ENCODE measurements around the gene TAOK3. TPM values are rescaled to one million over a fixed set of nuclear protein-coding genes. Genes with fewer than 3 reads are reported as not detected.

Gene TAOK3
- total and polyA plus RNA-seq, 2 donors (not counting 3 experiments of a cell fraction or from before 2014, with no cell fraction given) = 11.3 to 23.1 TPM

DNA sequence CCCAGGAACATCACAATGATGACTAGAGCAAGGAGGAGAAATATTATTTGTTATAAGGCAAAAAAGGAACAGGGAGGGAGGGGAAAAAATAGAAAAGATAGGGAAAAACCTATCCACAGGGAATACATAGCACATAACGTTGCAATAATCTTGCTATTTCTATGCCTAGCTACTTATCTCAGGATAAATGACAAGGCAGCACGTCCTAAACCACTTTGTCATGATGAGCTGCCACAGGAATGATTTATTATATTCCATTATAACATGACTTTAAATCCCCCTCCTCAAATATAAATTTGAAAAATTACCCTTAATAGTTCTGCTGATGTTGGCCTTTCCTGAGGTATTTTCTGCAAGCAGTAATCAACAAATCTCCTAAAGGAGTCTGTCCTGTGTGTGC is 160.1 kb downstream of the TAOK3 start:
- Histone ChIP-seq H3K9ac (replicated peaks; ENCODE audit: extremely low read depth, insufficient read depth, low read length) (no peak overlapping the region), H2AFZ (ENCODE audit: low read depth, low read length) (no peak overlapping the region), H3K36me3 (ENCODE audit: control insufficient read depth in 2 of 2, extremely low read depth in 1 of 2, insufficient read depth in 2 of 2, low read length in 2 of 2) (no peaks in the 10 kb centered on the region), H3K4me3 (replicated peaks in 1 of 3; ENCODE audit: insufficient read depth in 1 of 3, low read depth in 1 of 3, low read length in 3 of 3) (no peak overlapping the region), H3K9me3 (replicated peaks; ENCODE audit: control insufficient read depth, insufficient read depth, low read length) (no peaks in the 10 kb centered on the region), H3K4me1 (ENCODE audit: control insufficient read depth, extremely low read depth, insufficient read depth, low read length) (no peaks in the 10 kb centered on the region), H3K79me2 (ENCODE audit: control insufficient read depth, insufficient read depth, low read length) (no peaks in the 10 kb centered on the region), H4K20me1 (replicated peaks; ENCODE audit: control insufficient read depth, extremely low read depth, insufficient read depth, low read length) (no peaks in the 10 kb centered on the region), H3K27me3 (ENCODE audit: control insufficient read depth in 2 of 2, insufficient read depth in 2 of 2, low read length in 2 of 2) (no peaks in the 10 kb centered on the region), H3K4me2 (ENCODE audit: insufficient read depth, low read length) (no peak overlapping the region), H3K27ac (ENCODE audit: insufficient read depth, low read depth, low read length) (no peak overlapping the region), H3K9me1 (replicated peaks; ENCODE audit: control insufficient read depth, extremely low read depth, insufficient read depth, low read length) (no peaks in the 10 kb centered on the region)
- no peak for FAIRE-seq
- BruUV-seq (replicated peaks) = no TSS peak
- CTCF ChIA-PET = no interaction called here
- TF ChIP-seq MYC (IDR thresholded peaks at IDR 0.05; ENCODE audit: low read depth, low read length) = no peak
- no peak for TF ChIP-seq CTCF (IDR thresholded peaks at IDR 0.05; ENCODE audit: extremely low read depth in 1 of 2, insufficient read depth in 1 of 2, low read depth in 1 of 2, low read length in 2 of 2)
- no peak for TF ChIP-seq POLR2AphosphoS5 (IDR thresholded peaks at IDR 0.05; ENCODE audit: insufficient read depth, low read depth, low read length)
- TF ChIP-seq FOS (IDR thresholded peaks at IDR 0.05; ENCODE audit: borderline replicate concordance, insufficient read depth, low read length) = no peak
- TF ChIP-seq GATA2 (IDR thresholded peaks at IDR 0.05; ENCODE audit: insufficient read depth, insufficient read length, low read depth, low read length) = no peak
- TF ChIP-seq JUN (IDR thresholded peaks at IDR 0.05; ENCODE audit: borderline replicate concordance, insufficient read depth, insufficient read length, low read depth) = no peak
- no peak for TF ChIP-seq EZH2 (IDR thresholded peaks at IDR 0.05; ENCODE audit: borderline replicate concordance, low read depth, low read length, severe bottlenecking)
- TF ChIP-seq, protein P1, sequence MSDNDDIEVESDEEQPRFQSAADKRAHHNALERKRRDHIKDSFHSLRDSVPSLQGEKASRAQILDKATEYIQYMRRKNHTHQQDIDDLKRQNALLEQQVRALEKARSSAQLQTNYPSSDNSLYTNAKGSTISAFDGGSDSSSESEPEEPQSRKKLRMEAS (IDR thresholded peaks at IDR 0.05; ENCODE audit: insufficient read depth, insufficient read length) = no peak
- no peak for TF ChIP-seq POLR2A (IDR thresholded peaks at IDR 0.05; ENCODE audit: low read depth, low read length)
- POLR2A ChIA-PET = no interaction called here
- DNase-seq (ENCODE audit: low read depth, low spot score) = no peak
- intact Hi-C loops (cut with micrococcal nuclease) (no loop called here), dilution Hi-C loops (cut with MboI; ENCODE audit: extremely low pct_ligation_motif_present, low sequenced_read_pairs) (no loop called here)

All from endothelial cell of umbilical vein (primary cell).